GM13977 (cell line): Measurements from ENCODE around the gene WDR88.

Source experiments
- DNase-seq: peaks from one replicate; pipeline ENCODE4 v3.0.0; 2012; ENCODE audit warnings: low spot score
- in situ Hi-C: fragments of 300-500 bp; cut with MboI; formaldehyde crosslinking; loops from one replicate; pipeline ENCODE4 v1.12.0; 2022; ENCODE audit warnings: low sequenced_read_pairs, low pct_unique_long_range_greater_than_20kb, mixed read lengths, inconsistent platforms; ENCODE audit not compliant: unreplicated experiment
- TF ChIP-seq, protein P1 (sequence below): IDR thresholded peaks from 2 replicates; pipeline ENCODE4 v1.5.1; 2012; ENCODE audit warnings: mild to moderate bottlenecking, control low read depth; ENCODE audit not compliant: insufficient read depth; ENCODE audit errors: extremely low read depth, missing control alignments

WDR88 gene, protein sequence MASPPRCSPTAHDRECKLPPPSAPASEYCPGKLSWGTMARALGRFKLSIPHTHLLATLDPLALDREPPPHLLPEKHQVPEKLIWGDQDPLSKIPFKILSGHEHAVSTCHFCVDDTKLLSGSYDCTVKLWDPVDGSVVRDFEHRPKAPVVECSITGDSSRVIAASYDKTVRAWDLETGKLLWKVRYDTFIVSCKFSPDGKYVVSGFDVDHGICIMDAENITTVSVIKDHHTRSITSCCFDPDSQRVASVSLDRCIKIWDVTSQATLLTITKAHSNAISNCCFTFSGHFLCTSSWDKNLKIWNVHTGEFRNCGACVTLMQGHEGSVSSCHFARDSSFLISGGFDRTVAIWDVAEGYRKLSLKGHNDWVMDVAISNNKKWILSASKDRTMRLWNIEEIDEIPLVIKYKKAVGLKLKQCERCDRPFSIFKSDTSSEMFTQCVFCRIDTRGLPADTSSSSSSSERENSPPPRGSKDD

DNA sequence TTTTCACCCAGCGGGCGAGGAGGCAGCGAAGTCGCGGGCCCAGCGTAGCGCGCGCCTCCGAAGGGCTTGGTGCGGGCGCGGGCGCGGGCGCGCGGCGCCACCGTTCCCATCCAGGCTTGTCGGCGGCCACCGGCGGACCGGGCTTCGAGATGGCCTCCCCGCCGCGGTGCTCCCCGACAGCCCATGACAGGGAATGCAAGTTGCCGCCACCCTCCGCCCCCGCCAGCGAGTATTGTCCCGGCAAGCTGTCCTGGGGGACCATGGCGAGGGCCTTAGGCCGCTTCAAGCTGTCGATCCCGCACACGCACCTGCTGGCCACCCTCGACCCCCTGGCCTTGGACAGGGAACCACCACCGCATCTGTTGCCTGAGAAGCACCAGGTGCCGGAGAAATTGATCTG, at the start of gene WDR88:
Gene WDR88, plus strand, starts transcription at position 94 of the 400 bp plus-strand sequence. Its CDS starts 56 bp downstream, at position 150.
- no peak for DNase-seq
- in situ Hi-C loops = no loop called here
- TF ChIP-seq, protein P1, sequence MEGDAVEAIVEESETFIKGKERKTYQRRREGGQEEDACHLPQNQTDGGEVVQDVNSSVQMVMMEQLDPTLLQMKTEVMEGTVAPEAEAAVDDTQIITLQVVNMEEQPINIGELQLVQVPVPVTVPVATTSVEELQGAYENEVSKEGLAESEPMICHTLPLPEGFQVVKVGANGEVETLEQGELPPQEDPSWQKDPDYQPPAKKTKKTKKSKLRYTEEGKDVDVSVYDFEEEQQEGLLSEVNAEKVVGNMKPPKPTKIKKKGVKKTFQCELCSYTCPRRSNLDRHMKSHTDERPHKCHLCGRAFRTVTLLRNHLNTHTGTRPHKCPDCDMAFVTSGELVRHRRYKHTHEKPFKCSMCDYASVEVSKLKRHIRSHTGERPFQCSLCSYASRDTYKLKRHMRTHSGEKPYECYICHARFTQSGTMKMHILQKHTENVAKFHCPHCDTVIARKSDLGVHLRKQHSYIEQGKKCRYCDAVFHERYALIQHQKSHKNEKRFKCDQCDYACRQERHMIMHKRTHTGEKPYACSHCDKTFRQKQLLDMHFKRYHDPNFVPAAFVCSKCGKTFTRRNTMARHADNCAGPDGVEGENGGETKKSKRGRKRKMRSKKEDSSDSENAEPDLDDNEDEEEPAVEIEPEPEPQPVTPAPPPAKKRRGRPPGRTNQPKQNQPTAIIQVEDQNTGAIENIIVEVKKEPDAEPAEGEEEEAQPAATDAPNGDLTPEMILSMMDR = no peak

GRCh38 chr19:33085570-33086128, 46.3 kb upstream of the WDR88 start:
- TF ChIP-seq, protein P1 = no peak
- DNase-seq = no peak
- in situ Hi-C loops = no loop called here

DNA sequence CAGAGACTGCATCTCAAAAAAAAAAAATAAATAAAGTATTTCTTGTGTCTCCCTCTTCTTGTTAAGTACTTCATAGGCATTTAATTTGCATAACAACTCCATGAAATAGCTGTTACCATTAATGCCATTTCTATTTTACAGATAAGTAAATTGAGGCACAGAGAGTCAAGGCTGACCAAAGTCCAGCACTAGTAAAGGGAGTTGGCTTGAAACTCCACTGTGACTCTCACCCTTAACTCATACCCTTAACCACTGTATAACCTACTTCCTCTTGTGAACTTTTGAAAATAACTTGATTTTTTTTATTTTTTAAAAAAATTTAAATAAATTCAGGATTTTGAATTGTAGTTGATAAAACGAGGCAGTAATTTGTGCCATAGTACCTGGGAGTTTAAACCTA, 45.0 kb upstream of the WDR88 start:
- TF ChIP-seq, protein P1 = no peak
- in situ Hi-C loops = no loop called here
- no peak for DNase-seq

DNA sequence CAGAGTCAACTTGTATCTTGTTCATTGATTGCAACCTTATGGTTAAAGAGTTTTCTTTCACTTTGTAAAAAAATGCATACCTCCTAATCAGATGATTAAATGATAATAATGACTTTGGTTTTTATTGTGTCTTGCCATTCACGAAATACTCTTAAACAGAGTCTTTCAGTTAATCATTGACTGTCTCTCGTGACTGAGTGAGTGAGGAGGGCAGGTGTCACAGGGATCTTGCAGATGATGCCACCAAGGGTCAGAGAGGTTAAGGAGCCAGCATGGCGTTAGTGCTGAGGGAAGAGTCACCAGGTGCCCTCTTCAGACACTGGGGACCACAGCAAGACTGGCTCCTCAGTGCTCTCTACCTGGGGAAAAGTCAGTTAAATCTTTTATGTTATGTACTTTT, 42.9 kb upstream of the WDR88 start:
- TF ChIP-seq, protein P1 = no peak
- no peak for DNase-seq
- in situ Hi-C loops = no loop called here

DNA sequence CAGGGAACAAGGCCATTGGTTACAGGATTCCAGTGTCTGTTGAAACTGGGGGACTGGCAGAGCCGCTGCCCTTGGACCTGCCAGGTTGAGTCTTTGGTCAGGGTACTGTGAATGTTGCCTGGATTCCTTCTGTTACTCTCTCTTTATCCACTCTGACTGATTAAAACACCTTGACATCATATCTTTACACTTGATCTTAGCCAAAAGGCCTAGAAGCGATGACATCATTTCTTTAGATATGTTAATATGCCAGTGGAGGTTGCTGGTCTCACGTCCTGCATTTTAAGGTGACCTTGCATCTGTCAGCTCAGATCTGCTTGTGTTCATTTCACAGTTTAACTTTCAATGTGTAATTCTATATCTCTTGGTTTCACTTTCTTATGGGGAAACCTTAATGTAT, 41.7 kb upstream of the WDR88 start:
- in situ Hi-C loops = no loop called here
- DNase-seq = no peak
- TF ChIP-seq, protein P1 = no peak

DNA sequence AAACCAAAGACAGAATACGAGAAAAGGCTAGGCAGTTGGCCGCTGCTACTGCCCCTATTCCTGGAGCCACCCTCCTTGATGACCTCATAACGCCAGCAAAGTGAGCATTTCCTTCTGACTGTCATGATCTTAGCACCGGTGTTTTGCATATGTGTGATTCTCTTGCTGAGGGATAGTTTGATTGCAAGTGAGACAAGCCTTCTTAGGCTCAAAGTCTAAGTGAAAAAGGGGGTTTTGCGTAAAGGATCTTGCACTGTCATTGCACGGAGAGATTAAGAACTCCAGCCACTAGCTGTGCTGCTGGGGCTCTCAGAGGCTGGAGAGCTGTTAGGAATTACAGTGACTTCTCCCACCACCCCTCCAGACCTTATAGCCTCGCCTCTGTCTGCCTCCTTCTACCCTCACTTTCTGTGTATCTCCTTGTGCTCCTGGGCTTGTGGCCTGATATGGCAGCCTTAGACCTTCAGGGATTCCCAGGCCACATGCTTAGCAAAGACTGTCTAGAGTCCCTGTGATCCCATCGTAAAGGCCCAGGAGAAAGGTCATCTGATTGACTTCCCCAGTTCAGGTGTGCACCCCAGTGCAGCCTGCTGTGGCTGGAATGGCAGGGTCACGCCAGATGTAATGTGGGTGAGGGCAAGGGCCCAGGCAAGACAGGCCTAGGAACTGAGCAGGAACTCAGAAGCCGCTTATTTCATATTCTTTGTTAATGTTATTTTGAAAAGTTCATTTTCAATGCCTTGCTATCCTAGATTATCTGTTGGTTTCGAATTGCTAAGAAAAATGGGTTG, 38.3 kb upstream of the WDR88 start:
- no peak for DNase-seq
- TF ChIP-seq, protein P1 = no peak

More for the DNA sequence above, 38.3 kb upstream of the WDR88 start:
- in situ Hi-C loops = no loop called here
